SKM-1 treated with dmso at 0.1 percent for 144 hours (cell line): ENCODE data around the gene SRPK2.
"Not testable (repeated sequence)": the region's sequence is repeated elsewhere in the genome, so short reads cannot be mapped to it uniquely, and the experiment has no call there.

Source experiments
- DNase-seq: peaks from one replicate; lab custom pipeline; 2025; ENCODE audit not compliant: unreplicated experiment; lab: John Stamatoyannopoulos, UW

Gene SRPK2

GRCh38 chr7:105198223-105198622 is 190.5 kb downstream of the SRPK2 start:
- DNase-seq: no peak

GRCh38 chr7:105196473-105196872 is 192.2 kb downstream of the SRPK2 start:
- no peak for DNase-seq

DNA sequence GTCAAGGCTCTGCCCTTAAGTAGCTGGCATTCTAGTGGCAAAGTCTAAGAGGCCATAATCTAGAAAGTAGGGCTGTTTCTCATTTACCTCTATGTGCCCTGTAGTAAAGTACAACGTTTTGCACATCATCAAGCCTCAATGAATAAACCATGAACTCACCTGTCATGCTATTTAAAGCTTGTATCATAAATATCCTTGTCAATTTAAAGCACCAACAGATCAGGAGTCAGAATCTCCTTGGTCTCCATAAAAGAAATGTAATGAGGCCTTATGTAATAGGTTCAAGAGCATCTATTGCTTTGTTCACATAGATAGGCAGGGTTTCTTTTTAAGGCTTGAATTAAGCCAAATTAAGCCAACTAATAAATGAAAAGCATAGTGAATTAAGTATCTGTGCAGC is 192.8 kb downstream of the SRPK2 start:
- no peak for DNase-seq

DNA sequence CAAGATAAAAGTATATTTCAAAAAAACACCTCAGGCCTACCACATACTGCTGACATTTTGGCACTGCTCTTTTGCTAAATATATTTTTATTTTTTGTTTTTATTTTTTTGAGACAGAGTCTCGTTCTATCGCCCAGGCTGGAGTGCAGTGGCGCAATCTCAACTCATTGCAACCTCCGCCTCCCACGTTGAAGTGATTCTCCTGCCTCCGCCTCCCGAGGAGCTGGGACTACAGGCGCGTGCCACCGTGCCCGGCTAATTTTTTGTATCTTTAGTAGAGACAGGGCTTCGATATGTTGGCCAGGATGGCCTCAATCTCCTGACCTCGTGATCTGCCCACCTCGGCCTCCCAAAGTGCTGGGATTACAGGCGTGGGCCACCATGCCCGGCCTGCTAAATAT is 193.8 kb downstream of the SRPK2 start:
- DNase-seq: not testable (repeated sequence)

GRCh38 chr7:105191331-105191730 is 197.4 kb downstream of the SRPK2 start:
- DNase-seq: peak; percentile 15

GRCh38 chr7:105189859-105190492 is 198.7 kb downstream of the SRPK2 start:
- DNase-seq: no peak

GRCh38 chr7:105188201-105188600 is 200.5 kb downstream of the SRPK2 start:
- DNase-seq: no peak

GRCh38 chr7:105187302-105188169 is 201.2 kb downstream of the SRPK2 start:
- DNase-seq: no peak

GRCh38 chr7:105185290-105186010 is 203.3 kb downstream of the SRPK2 start:
- DNase-seq: no peak

DNA sequence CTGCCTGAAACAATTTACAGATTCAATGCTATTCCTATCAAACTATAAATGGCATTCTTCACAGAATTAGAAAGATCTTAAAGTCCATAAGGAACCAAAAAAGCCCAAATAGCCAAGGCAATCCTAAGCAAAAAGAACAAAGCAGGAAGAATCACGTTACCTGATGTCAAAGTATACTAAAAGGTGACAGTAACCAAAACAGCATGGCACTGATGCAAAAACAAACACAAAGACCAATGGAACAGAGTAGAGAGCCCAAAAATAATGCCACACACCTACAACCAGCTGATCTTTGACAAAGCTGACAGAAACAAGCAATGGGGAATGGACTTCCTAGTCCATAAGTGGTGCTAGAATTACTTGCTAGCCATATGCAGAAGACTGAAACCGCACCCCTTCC is 208.7 kb downstream of the SRPK2 start:
- DNase-seq: no peak

DNA sequence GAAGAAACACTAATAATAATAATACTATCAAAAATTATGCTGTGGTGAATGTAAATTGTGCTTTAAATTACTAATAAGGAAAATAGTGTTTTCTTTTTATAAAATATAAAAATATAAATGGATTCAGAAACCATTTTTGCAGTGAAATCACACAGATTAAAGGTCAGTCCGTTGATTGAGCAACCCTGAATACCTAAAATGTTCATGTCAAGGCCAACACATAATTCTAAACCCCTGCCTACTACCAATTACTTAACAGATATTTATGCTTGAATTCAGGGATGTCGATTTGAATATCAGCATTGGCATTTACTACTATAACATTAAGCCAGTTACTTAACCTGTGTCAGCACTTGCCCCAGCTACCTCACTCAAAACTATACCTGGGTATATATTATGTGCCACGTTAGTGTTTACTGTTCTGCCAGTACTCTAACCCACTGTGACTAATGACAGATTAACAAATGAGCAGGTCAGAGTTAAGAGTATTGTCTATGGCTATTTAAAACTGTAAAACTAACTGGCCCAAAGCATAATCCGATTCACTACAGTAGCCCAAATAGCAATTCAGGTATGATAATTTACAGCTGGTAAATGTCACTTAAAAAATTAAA is 209.7 kb downstream of the SRPK2 start:
- no peak for DNase-seq

- DNase-seq: no peak
Measured at GRCh38 chr7:105178177-105178576, 210.5 kb downstream of the SRPK2 start.

DNA sequence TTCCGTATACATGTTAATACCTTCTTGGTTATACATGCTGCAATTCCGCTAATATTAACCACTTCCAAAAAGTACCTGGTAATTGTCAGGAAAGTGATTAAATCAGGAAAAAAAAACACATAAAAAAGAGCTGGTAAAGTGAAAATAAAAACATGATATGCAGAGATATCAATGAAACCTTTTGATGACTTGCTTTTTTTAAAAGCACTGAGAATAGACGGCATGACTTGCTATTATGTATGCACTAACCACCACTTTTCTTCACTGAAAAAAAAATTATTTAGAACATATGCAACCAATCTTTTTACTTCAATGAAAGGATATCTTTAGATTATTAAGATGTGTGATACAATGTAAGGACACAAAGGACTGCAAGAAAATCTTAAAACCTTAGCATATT is 211.7 kb downstream of the SRPK2 start:
- no peak for DNase-seq

DNA sequence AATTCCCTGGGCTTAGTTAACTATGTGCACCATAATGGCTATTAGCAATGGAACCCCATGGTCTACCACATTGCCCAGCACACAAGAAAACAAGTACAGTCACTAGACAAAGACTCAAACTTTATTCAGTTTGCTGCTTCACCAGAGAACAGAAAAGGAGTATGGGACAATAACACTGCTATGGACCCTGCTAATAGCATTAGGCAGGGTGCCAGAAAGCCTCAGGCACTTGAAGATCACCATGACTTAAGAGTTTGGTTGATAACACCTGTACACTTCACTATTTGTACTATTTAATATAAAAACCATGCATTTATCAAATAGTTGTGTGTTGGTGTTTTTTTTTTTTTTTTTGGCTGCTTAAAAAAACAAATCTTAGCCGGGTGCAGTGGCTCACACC is 215.1 kb downstream of the SRPK2 start:
- no peak for DNase-seq

DNA sequence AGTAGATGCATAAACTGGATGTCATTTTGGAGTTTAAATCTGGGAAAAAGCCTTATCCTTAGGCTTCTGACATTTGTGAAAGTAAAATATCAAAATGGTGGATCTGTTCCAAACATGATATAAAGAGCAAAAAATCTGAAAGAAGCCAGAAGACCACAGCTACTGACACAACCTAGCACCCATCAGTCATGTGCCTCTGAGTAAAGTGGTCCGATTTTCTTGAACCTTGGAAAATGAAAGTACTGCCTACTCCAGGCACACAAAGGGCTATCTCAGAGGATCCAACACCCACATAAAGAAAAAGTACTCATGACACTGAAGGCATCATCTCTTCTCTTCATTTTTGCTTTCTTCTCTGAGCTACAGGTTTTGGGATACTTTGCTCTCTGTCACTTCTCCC is 224.0 kb downstream of the SRPK2 start:
- DNase-seq: no peak

DNA sequence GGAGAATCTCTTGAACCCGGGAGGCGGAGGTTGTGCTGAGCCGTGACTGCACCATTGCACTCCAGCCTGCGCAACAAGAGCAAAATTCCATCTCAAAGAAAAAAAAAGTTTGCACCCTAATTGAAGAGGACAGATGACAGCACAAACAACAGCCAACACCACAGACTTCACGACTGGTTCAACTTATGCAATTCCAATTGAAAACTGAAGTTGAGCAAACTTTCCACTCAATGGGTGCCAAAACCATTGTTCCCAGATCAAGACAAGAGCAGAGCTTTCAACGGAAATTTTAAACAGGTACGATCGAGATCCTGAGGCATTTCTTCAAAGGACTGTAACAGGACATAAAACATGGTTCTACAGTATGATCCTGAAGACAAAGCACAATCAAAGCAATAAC is 225.0 kb downstream of the SRPK2 start:
- no peak for DNase-seq

GRCh38 chr7:105161366-105161765 is 227.4 kb downstream of the SRPK2 start:
- no peak for DNase-seq

DNA sequence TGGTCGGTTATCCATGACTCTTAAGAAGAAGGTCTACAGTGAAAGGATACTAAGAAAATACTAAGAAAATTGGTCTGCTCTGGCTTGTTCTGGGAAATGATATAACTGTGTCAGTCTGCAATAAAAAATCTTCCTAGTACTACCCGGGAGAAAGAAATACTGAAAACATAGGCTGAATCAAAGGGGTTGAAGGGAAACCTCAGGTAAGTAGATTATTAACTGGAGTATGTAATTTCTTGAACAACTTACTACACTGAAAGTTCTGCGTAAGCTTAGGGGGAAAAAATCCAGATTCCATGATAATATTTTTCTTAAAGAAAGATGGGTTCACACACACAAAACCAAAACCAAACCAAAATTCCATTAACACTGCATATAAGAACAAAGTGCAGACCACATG is 231.4 kb downstream of the SRPK2 start:
- DNase-seq: no peak

DNA sequence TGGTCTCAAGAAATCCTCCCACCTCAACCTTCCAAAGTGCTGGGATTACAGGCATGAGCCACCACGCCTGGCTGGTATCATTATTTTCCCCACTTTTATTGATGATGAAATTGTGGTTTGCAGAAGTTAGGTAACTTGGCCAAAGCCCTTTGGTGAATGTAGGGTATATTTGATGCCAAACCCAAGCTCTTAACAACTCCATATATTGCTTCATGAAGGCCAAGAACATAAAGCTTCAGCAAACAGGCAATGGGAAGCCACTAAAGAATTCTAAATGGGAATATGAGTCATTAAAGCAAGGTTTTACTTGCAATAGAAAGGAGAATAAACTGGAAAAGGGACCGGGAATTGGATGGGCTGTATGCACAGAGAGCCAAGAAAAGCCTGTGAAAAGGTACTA is 232.0 kb downstream of the SRPK2 start:
- DNase-seq: no peak

DNA sequence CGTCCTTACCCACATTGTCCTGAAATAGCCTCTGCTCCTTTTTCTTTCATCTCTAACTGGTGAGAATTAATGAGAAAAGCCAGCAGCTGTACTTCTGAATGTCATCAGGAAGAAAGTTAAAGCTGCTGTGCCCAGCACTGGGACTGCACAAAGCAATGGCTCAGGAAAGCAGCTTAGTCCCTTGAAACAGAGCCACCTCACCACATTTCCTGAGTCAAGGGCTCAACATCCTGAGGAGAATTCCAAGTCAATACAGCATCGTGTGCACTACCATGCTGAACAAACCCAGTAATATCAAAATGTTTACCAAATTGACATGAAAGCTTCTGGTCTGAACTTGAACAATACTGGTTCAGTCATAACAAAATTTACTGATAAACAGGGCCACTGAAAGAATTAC is 234.6 kb downstream of the SRPK2 start:
- no peak for DNase-seq

GRCh38 chr7:105153531-105153930 is 235.2 kb downstream of the SRPK2 start:
- DNase-seq: no peak

- no peak for DNase-seq
Measured at GRCh38 chr7:105151152-105151551, 237.6 kb downstream of the SRPK2 start.
